Adipose tissue (tissue), 3 donors: ENCODE results near the gene COL13A1. TPM values are rescaled to one million over a fixed set of nuclear protein-coding genes. Genes with fewer than 3 reads are reported as not detected.

Experiments used
- H3K27ac ChIP-seq: one replicate; pipeline ENCODE4 v1.5.1; 2013; ENCODE audit warnings: low read depth, low read length
- WGBS, 3 donors: extraction: QIAGEN DNeasy Blood & Tissue Kit; methylation state at CpG; one replicate each; pipeline ENCODE4 v1.1.7; 2013; 5-methylcytosine and 5-hydroxymethylcytosine counted together
- polyA plus RNA-seq, 3 donors: library from polyadenylated mRNA; stranded (reverse); fragments of 200-250 nt; gene quantifications; one replicate each; pipeline ENCODE4 v1.2.3, GENCODE V29; 2013
- donor health status: healthy with polysubstance abuse.
- donor health status: Bipolar disorder and iron deficiency.
- donor health status: healthy.

COL13A1 gene
- polyA plus RNA-seq, 3 donors = 0.22 to 0.79 (median 0.49) TPM

- no peak overlapping the region for H3K27ac ChIP-seq
- 95 to 98% (median 95%) methylated on average over 9 of the region's 9 CpGs for WGBS, 3 donors
Measured at GRCh38 chr10:69891057-69891617, 89.4 kb downstream of the COL13A1 start.

- WGBS, 3 donors = 82 to 91% (median 91%) methylated on average over 7 of the region's 7 CpGs
- H3K27ac ChIP-seq = no peak overlapping the region
Measured at GRCh38 chr10:69892406-69892805, 90.7 kb downstream of the COL13A1 start.

- WGBS, 3 donors = 87 to 88% (median 87%) methylated on average over 10 of the region's 10 CpGs
Measured at GRCh38 chr10:69892816-69893215, 91.1 kb downstream of the COL13A1 start.

GRCh38 chr10:69893271-69893900, 91.7 kb downstream of the COL13A1 start:
- H3K27ac ChIP-seq = no peak overlapping the region
- 80 to 88% (median 85%) methylated on average over 6 of the region's 6 CpGs for WGBS, 3 donors

More at GRCh38 chr10:69892816-69893215, 91.1 kb downstream of the COL13A1 start:
- H3K27ac ChIP-seq = no peak overlapping the region

GRCh38 chr10:69894156-69894555, 92.5 kb downstream of the COL13A1 start:
- WGBS, 3 donors = 80 to 100% (median 93%) methylated on average over 1 of the region's 1 CpG

GRCh38 chr10:69895759-69896158, 94.1 kb downstream of the COL13A1 start:
- 69 to 85% (median 71%) methylated on average over 13 of the region's 13 CpGs for WGBS, 3 donors
- H3K27ac ChIP-seq = no peak overlapping the region

More at GRCh38 chr10:69894156-69894555, 92.5 kb downstream of the COL13A1 start:
- H3K27ac ChIP-seq = no peak overlapping the region

GRCh38 chr10:69896606-69897231, 95.0 kb downstream of the COL13A1 start:
- 80 to 89% (median 83%) methylated on average over 12 of the region's 12 CpGs for WGBS, 3 donors
- no peak overlapping the region for H3K27ac ChIP-seq

- no peak overlapping the region for H3K27ac ChIP-seq
- WGBS, 3 donors = 92 to 98% (median 92%) methylated on average over 9 of the region's 9 CpGs
Measured at GRCh38 chr10:69897432-69897831, 95.7 kb downstream of the COL13A1 start.

- no peak overlapping the region for H3K27ac ChIP-seq
- 82 to 92% (median 88%) methylated on average over 9 to 10 of the region's 10 CpGs for WGBS, 3 donors
Measured at GRCh38 chr10:69897999-69898398, 96.3 kb downstream of the COL13A1 start.

GRCh38 chr10:69898524-69898923, 96.8 kb downstream of the COL13A1 start:
- no peak overlapping the region for H3K27ac ChIP-seq
- 73 to 78% (median 75%) methylated on average over 10 of the region's 10 CpGs for WGBS, 3 donors

- no peak overlapping the region for H3K27ac ChIP-seq
- 82 to 94% (median 91%) methylated on average over 2 of the region's 2 CpGs for WGBS, 3 donors
Measured at GRCh38 chr10:69898941-69899340, 97.2 kb downstream of the COL13A1 start.

- 93 to 95% (median 94%) methylated on average over 12 of the region's 12 CpGs for WGBS, 3 donors
- H3K27ac ChIP-seq = no peak overlapping the region
Measured at GRCh38 chr10:69899727-69900595, 98.3 kb downstream of the COL13A1 start.

GRCh38 chr10:69901022-69901421, 99.3 kb downstream of the COL13A1 start:
- 86 to 94% (median 92%) methylated on average over 2 of the region's 2 CpGs for WGBS, 3 donors
- no peak overlapping the region for H3K27ac ChIP-seq

- 55 to 70% (median 65%) methylated on average over 10 of the region's 10 CpGs for WGBS, 3 donors
- no peak overlapping the region for H3K27ac ChIP-seq
Measured at GRCh38 chr10:69901628-69902505, 100.2 kb downstream of the COL13A1 start.

- no peak overlapping the region for H3K27ac ChIP-seq
- 49 to 64% (median 53%) methylated on average over 7 of the region's 7 CpGs for WGBS, 3 donors
Measured at GRCh38 chr10:69902835-69903535, 101.3 kb downstream of the COL13A1 start.

GRCh38 chr10:69904533-69904932, 102.8 kb downstream of the COL13A1 start:
- WGBS, 3 donors = 84 to 100% (median 92%) methylated on average over 5 of the region's 5 CpGs

GRCh38 chr10:69906425-69906824, 104.7 kb downstream of the COL13A1 start:
- 96 to 98% (median 97%) methylated on average over 4 of the region's 4 CpGs for WGBS, 3 donors
- no peak overlapping the region for H3K27ac ChIP-seq

More at GRCh38 chr10:69904533-69904932, 102.8 kb downstream of the COL13A1 start:
- no peak overlapping the region for H3K27ac ChIP-seq
